Measurements from ENCODE around the gene PARS2.

The PARS2 gene

DNA sequence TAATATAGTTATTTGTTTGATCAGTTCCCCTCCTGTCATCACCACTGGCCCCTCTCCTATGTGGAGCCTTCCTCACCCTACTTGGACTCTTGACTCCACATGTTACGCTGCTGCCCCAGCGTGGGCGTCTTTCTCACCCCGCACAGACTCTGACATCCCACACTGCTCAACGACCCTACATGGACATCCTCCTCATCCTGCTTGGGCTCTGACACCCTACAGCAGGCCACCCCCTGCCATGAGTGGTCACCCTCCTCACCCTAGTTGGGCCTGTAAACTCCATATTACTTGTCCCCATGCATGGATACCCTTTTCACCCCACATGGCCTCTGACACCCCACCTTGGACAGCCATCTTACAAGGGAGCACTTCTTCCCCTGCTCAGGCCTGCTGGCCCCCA, 27.6 kb downstream of the PARS2 start:
- TF ChIP-seq CREB1 (IDR thresholded peaks at IDR 0.05; ENCODE audit: low read depth) (no peak), CEBPB (IDR thresholded peaks at IDR 0.05) (no peak), EGR1 (IDR thresholded peaks at IDR 0.05) (no peak)

DNA sequence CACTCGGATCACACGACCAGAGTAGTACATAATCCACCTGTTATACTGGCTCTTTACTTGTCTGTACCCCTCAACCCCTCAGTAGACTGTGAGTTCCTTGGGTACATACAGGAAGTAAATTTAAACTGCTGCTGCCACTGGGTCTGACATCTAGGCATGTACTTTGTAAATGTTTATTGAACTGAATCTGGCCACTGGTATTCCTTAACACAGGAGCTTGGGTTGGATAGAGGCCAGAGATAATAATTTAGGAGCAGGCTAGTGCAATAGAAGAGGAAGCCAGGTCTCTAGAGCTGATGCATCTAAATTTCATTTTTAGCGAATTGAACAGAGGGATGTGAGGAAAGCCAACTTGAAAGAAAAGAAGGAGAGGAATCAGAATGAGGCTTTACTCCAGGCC, 36.3 kb downstream of the PARS2 start:
- no peak for TF ChIP-seq NFIC (IDR thresholded peaks at IDR 0.05)
- TF ChIP-seq EP300 (IDR thresholded peaks at IDR 0.05; ENCODE audit: borderline replicate concordance), result no peak
- no peak for TF ChIP-seq TAF1 (IDR thresholded peaks at IDR 0.05; ENCODE audit: low read depth)

DNA sequence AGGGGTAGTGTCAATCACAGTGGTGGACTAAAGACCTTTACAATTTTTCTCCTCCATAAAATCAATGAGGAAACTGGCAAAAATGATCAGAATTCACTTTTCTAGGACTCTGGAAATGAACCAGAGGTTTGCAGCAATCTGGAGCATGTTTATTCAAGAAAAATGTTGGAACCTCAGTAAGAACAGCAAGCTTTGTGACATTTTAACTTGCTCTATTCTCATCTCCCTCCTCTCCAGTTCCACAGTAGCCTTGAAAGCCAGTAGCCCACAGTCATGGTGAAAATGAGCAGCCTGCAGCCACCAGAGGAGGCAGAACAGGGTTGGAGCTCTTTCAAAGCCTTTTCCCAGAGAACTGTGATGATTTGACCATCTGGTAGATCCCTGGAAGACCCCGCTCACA, 39.6 kb downstream of the PARS2 start:
- TF ChIP-seq CEBPB (IDR thresholded peaks at IDR 0.05) (no peak), EP300 (IDR thresholded peaks at IDR 0.05; ENCODE audit: borderline replicate concordance) (no peak)

DNA sequence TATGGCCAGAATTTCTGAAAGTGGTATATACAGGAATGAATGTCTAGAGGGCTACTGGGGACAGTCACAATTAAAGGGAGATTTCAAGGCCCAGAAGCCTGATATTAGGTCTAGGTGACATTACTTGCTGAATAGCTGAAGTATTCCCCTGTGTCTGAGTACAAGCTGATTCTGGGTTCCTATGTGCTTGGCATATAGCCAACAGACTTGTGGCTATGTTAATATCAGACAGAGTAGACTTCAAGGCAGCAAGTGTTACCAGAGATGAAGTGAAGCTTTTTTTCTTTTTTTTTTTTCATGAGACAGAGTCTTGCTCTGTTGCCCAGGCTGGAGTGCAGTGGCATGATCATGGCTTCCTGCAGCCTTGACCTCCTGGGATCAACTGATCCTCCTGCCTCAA, 40.3 kb downstream of the PARS2 start:
- TF ChIP-seq TCF12 (IDR thresholded peaks at IDR 0.05; ENCODE audit: low read depth) (no peak), FOXM1 (IDR thresholded peaks at IDR 0.05; ENCODE audit: borderline replicate concordance, low read depth) (no peak), NFIC (IDR thresholded peaks at IDR 0.05) (no peak), TAF1 (IDR thresholded peaks at IDR 0.05; ENCODE audit: low read depth) (no peak), EGR1 (IDR thresholded peaks at IDR 0.05) (no peak), RAD21 (IDR thresholded peaks at IDR 0.05; ENCODE audit: low read depth) (no peak), YY1 (IDR thresholded peaks at IDR 0.05; ENCODE audit: low read depth) (no peak), EP300 (IDR thresholded peaks at IDR 0.05; ENCODE audit: borderline replicate concordance) (no peak), ZBTB7A (IDR thresholded peaks at IDR 0.05; ENCODE audit: low read depth) (no peak), CREB1 (IDR thresholded peaks at IDR 0.05; ENCODE audit: low read depth) (no peak), CEBPB (IDR thresholded peaks at IDR 0.05) (no peak)
- TF ChIP-seq, protein P1, sequence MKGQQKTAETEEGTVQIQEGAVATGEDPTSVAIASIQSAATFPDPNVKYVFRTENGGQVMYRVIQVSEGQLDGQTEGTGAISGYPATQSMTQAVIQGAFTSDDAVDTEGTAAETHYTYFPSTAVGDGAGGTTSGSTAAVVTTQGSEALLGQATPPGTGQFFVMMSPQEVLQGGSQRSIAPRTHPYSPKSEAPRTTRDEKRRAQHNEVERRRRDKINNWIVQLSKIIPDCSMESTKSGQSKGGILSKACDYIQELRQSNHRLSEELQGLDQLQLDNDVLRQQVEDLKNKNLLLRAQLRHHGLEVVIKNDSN (IDR thresholded peaks at IDR 0.05), result no peak
- TF ChIP-seq, protein P2, sequence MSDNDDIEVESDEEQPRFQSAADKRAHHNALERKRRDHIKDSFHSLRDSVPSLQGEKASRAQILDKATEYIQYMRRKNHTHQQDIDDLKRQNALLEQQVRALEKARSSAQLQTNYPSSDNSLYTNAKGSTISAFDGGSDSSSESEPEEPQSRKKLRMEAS (IDR thresholded peaks at IDR 0.05), result no peak

DNA sequence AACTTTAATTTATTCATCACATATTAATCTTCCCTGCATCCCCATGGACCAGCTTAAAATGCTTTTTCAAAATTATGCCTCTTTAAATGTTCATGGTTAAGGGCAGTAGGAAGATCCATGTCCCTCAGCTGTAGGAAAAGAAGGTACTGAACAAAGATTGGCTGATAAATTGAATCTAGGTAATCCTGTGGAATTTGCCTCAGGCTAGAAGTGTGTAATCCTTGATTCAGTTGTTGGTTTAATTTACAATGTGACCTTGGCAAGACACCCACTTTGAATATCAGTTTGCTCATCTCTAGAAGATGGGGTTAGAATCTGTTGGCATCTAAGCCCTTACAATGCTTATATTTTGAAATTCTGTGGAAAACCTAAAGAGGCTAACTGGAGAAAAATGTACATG, 42.6 kb downstream of the PARS2 start:
- TF ChIP-seq EGR1 (IDR thresholded peaks at IDR 0.05) (no peak), CEBPB (IDR thresholded peaks at IDR 0.05) (no peak), TAF1 (IDR thresholded peaks at IDR 0.05; ENCODE audit: low read depth) (no peak), EP300 (IDR thresholded peaks at IDR 0.05; ENCODE audit: borderline replicate concordance) (no peak), FOXM1 (IDR thresholded peaks at IDR 0.05; ENCODE audit: borderline replicate concordance, low read depth) (no peak), TCF12 (IDR thresholded peaks at IDR 0.05; ENCODE audit: low read depth) (no peak), YY1 (IDR thresholded peaks at IDR 0.05; ENCODE audit: low read depth) (no peak), TEAD4 (IDR thresholded peaks at IDR 0.05) (no peak), CREB1 (IDR thresholded peaks at IDR 0.05; ENCODE audit: low read depth) (no peak), ZBTB7A (IDR thresholded peaks at IDR 0.05; ENCODE audit: low read depth) (no peak), RAD21 (IDR thresholded peaks at IDR 0.05; ENCODE audit: low read depth) (no peak), NFIC (IDR thresholded peaks at IDR 0.05) (no peak)
- TF ChIP-seq, protein P1 (IDR thresholded peaks at IDR 0.05), result no peak
- TF ChIP-seq, protein P2 (IDR thresholded peaks at IDR 0.05), result no peak
- TF ChIP-seq, protein P3, sequence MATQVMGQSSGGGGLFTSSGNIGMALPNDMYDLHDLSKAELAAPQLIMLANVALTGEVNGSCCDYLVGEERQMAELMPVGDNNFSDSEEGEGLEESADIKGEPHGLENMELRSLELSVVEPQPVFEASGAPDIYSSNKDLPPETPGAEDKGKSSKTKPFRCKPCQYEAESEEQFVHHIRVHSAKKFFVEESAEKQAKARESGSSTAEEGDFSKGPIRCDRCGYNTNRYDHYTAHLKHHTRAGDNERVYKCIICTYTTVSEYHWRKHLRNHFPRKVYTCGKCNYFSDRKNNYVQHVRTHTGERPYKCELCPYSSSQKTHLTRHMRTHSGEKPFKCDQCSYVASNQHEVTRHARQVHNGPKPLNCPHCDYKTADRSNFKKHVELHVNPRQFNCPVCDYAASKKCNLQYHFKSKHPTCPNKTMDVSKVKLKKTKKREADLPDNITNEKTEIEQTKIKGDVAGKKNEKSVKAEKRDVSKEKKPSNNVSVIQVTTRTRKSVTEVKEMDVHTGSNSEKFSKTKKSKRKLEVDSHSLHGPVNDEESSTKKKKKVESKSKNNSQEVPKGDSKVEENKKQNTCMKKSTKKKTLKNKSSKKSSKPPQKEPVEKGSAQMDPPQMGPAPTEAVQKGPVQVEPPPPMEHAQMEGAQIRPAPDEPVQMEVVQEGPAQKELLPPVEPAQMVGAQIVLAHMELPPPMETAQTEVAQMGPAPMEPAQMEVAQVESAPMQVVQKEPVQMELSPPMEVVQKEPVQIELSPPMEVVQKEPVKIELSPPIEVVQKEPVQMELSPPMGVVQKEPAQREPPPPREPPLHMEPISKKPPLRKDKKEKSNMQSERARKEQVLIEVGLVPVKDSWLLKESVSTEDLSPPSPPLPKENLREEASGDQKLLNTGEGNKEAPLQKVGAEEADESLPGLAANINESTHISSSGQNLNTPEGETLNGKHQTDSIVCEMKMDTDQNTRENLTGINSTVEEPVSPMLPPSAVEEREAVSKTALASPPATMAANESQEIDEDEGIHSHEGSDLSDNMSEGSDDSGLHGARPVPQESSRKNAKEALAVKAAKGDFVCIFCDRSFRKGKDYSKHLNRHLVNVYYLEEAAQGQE (IDR thresholded peaks at IDR 0.05; ENCODE audit: low read depth), result no peak

DNA sequence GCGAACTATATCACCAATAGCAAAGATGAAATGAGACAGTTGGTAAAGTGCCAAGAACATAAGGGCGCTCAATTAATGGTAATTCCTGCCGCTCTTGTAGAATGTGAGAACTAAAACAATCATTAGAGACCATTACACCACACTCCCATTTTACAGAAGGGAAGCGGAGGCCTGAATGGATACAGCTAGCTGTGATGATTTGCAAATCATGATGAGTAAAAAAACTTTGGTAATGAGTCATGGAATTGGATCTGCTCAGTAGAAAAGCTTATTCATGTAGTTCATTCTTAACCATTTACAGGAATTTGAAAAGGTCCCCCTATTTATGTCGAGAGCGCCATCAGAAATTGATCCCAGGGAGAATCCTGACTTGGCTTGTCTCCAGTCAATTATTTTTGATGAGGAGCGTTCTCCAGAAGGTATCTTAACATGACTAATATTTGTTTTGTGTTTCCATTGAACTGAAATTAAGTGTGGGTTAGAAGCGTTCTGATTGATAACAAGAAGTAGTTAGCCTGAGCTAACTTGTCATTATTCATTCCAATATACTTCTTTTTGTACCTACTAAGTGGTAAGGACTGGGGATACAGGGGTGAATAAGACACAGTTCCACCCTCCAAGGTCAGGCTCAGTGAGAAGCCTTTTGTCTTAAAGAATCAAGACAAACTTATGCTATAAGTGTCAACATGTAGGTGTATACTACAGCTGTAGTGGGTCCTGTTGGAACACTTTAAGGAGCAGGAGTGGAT, 47.9 kb downstream of the PARS2 start:
- no peak for TF ChIP-seq EP300 (IDR thresholded peaks at IDR 0.05; ENCODE audit: borderline replicate concordance)
- TF ChIP-seq CREB1 (IDR thresholded peaks at IDR 0.05; ENCODE audit: low read depth), result no peak
- TF ChIP-seq NFIC (IDR thresholded peaks at IDR 0.05), result no peak
- no peak for TF ChIP-seq RAD21 (IDR thresholded peaks at IDR 0.05; ENCODE audit: low read depth)
- no peak for TF ChIP-seq EGR1 (IDR thresholded peaks at IDR 0.05)
- TF ChIP-seq FOXM1 (IDR thresholded peaks at IDR 0.05; ENCODE audit: borderline replicate concordance, low read depth), result no peak
- TF ChIP-seq TCF12 (IDR thresholded peaks at IDR 0.05; ENCODE audit: low read depth), result no peak
- TF ChIP-seq TEAD4 (IDR thresholded peaks at IDR 0.05), result no peak
- TF ChIP-seq CEBPB (IDR thresholded peaks at IDR 0.05), result no peak
- TF ChIP-seq, protein P1 (IDR thresholded peaks at IDR 0.05), result no peak
- TF ChIP-seq, protein P3 (IDR thresholded peaks at IDR 0.05; ENCODE audit: low read depth), result no peak
